ACHN (cell line): ENCODE data around the gene ZNF524.

Experiments
- DNase-seq: peaks from one replicate; pipeline ENCODE4 v3.0.0-alpha.2; 2015
- in situ Hi-C: cut with HindIII; loops from 2 replicates; pipeline ENCODE4 v1.10.0; 2017; ENCODE audit warnings: low sequenced_read_pairs, low pct_ligation_motif_present, low pct_unique_long_range_greater_than_20kb

Gene ZNF524

GRCh38 chr19:55626350-55626749 lies 26.3 kb downstream of the ZNF524 start:
- in situ Hi-C loops: loop anchor here (10.0 kb wide), 1 partner anchor 112 kb away; no protein-coding TSS in a partner anchor
- DNase-seq: no peak

- in situ Hi-C loops: no loop called here
- DNase-seq: peak; percentile 90
Observed at GRCh38 chr19:55632463-55632834, 32.4 kb downstream of the ZNF524 start.

DNA sequence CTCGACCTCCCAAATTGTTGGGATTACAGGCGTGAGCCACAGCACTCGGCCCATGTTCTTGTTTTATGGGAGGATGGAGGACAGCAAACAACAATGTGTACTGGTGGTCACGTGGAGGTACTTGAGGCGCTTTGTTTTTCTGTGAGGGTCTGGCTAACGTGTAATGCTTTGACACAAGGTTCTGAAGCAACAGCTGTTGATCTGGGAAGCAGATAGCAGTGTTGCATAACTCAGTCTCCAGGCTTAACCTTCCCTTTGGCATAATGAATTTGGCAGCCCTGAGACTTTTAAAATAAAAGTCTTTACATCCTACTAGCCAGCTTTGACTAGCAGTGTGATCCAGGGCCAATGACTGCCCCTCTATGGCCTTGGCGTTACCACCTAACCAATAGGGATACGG lies 33.8 kb downstream of the ZNF524 start:
- DNase-seq: no peak
- in situ Hi-C loops: no loop called here

- in situ Hi-C loops: no loop called here
- no peak for DNase-seq
Observed at GRCh38 chr19:55635334-55635717, 35.2 kb downstream of the ZNF524 start.

DNA sequence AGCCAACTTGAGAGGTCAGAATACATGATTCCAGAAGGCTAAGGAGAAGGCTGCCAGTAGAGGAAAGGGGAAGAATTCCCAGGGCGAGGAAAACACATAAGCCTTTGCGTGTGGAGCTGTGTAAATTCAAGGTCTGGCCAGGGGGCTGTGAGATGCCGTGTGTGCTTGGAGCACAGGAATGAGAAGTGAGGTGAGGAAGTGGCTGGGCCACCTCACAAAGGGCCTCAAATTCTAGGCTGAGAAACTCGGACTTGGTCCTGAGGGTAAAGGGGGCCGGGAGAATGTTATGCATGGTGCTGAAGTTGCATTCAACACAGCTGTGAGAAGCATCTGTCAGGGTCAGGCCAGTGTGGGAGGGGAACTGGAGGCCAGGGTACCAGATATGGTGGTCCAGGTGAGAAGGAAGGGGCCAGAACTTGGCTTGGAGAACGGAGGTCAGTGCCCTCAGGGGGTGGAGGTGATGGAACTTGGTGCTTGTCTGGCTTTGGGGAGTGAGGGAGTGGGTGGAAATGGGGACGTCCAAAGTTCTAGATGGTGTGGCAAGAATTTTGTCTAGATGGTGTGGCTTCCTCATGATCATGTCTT lies 35.9 kb downstream of the ZNF524 start:
- DNase-seq: no peak
- in situ Hi-C loops: no loop called here

DNA sequence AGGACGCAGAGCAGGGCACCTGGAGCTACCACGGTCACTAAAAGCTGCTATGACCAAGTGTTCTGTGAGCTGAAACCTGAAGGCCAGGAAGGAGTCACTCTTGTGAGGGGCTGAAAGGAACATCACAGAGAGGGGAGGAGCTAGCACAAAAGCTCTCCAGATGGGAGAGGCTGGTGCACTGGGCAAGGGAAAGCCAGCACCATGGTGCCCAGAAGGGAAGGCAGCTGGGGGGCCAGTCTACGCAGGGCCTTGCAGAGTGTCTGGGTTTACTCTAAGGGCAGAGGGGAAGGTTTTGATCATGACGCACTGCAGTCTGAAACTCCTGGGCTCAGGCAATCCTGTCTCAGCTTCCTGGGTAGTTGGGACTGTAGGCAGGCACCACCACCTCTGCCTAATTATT lies 36.6 kb downstream of the ZNF524 start:
- in situ Hi-C loops: no loop called here
- DNase-seq: no peak

DNA sequence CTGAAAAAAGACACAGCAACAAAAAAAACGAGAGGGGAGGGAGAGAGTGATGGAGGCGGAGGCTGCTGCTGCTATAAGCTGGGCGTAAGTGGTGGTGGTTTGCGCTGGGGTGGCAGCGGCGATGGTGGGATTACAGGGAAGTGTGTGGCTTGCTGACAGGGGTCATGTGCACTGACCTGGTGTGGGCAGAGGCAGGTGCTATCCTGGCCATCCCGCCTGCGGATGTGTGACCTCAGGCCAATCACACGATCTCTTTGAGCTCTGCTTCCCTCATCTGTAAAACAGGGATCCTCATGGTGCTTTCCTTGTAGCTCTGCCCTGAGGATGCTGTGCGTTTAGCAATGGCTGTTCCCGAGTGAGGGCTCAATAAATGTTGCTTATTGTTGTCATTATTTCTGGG lies 37.4 kb downstream of the ZNF524 start:
- in situ Hi-C loops: no loop called here
- no peak for DNase-seq

GRCh38 chr19:55638864-55639359 lies 38.8 kb downstream of the ZNF524 start:
- in situ Hi-C loops: no loop called here

GRCh38 chr19:55640043-55640576 lies 40.0 kb downstream of the ZNF524 start:
- DNase-seq: no peak
- in situ Hi-C loops: no loop called here

More at GRCh38 chr19:55638864-55639359, 38.8 kb downstream of the ZNF524 start:
- peak; percentile 50 for DNase-seq

DNA sequence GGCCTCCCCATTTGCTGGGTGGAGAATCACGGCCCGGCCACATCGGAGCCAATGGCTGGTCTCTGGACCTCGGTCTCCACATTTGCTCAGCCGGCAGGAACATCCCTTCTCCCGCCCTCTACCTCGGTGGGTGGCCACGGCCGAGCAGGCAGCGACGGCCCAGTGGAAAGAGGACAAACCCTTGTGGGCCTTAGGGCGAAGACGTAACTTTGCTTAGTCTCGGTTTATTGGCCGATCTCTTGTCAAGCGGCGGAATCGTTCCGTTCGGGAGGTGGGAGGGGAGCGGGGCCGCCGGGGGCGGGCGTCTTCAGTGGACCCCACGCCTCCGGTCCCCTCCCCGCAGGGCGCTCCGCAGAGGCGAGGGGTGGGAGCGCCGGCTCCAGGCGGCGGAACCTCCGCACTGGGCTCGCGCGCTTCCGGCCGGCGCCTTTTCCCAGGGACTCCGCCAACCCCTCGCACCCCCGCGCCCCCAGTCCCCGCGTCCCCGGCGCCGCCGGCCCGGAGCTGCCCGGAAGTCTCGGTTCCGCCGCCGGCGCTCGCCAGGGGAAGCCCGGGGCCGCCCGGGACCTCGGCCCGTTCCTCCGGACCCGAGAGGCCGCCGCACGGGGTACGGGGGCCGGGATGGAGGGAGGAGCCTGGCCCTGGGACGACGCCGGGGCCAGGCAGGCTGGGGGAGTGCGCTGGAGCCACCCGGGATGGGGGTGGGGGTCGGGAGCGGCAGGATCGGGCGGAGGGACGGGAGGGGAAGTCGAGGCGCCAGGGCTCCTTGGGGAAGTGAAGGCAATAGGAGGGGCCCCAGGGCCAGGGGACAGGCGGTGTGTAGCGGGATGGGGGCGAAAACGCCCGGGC lies 40.7 kb downstream of the ZNF524 start, which contains the start of gene ZNF580:
TSS of gene ZNF580 (plus strand) at position 426 of the 849 bp plus-strand sequence. CDS start 1,507 bp downstream, outside the sequence.
- DNase-seq: peak; percentile 72
- in situ Hi-C loops: no loop called here

GRCh38 chr19:55641426-55642152 lies 41.5 kb downstream of the ZNF524 start:
- no peak for DNase-seq
- in situ Hi-C loops: no loop called here

DNA sequence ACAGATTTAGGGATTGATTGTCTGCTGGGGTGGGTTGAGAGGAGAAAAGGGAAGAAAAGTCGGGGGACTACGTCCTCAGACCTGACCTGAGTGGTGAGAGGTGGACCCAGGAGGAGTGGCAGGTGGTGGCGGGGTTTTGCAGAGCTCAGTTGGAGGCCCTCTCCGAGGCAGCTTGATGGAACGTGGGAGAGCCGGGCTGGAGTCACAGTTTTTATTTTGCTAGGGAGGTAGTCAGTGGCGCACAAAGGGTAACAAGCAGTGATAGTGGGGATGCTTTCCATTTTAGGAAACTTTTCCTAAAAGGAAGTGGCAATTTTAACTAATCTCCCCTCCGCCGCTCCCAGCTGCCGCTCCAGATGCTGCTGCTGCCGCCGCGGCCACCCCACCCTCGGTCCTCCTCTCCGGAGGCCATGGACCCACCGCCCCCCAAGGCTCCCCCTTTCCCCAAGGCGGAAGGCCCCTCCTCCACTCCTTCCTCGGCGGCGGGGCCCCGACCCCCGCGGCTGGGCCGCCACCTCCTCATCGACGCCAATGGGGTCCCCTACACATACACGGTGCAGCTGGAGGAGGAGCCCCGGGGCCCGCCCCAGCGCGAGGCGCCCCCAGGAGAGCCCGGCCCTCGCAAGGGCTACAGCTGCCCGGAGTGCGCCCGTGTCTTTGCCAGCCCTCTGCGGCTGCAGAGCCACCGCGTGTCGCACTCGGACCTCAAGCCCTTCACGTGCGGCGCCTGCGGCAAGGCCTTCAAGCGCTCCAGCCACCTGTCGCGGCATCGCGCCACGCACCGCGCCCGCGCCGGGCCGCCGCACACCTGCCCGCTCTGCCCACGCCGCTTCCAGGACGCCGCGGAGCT lies 42.3 kb downstream of the ZNF524 start:
- no peak for DNase-seq
- in situ Hi-C loops: no loop called here

DNA sequence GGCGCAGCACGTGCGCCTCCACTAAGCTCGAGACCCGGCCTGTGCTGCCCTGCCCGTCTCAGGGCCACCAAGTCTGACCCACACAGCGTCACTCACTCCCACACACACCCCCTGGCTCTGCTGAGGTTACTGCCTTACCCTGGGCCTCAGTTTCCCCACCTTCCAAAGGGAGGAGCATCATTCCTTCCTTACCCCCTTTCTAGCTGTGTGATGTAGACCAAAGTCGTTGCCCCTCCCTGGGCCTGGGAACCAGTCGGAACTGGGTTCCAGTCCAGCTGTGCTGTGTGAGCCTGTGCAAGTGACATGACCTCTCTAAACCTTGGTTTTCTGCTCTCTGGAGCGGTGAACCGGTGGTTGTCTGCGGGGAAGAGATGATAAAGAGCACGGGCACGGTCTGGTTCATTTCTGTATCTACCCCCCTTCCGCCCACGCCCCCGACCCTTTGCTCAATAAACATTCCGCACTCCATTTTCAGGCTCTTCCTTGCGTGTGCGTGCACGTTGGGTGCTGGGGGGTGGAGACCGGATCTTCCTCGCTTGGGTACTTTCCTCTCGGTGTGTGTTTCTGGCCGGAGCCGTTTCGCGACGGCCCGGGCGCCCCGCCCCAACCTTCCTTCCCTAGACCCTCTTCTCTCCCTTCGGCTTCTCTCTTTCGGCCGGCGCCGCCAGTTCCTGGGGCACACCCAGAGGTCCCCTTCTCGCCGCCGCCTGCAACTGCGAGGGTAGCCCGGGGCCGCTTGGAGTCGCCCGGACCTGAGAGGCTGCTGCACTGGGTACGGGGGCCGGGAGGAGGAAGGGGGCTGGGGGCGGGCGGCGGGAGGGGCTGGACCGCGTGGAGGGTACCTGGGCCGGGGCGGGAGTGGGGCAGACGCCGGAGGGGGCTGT lies 43.2 kb downstream of the ZNF524 start, which contains the start of gene ZNF581:
TSS of gene ZNF581 (plus strand) at position 647 of the 884 bp plus-strand sequence. CDS start 923 bp downstream, outside the sequence.
- in situ Hi-C loops: no loop called here
- peak; percentile 69 for DNase-seq

DNA sequence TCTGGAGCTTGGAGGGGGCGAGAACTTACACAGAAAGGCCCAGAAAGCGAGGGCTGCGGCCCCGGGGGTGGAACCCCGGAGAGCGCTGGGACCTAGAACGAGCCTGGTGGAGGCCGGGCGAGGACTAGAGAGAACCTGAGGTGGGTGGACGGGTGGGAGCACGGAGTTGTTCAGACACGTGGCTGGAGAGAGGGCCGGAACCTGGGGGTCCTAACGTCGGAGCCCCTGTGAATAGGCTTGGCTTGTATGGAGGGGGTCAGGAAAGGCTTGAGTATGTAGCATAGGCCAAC lies 43.7 kb downstream of the ZNF524 start:
- DNase-seq: no peak
- in situ Hi-C loops: no loop called here

- no peak for DNase-seq
- in situ Hi-C loops: no loop called here
Observed at GRCh38 chr19:55644191-55644833, 44.2 kb downstream of the ZNF524 start.

DNA sequence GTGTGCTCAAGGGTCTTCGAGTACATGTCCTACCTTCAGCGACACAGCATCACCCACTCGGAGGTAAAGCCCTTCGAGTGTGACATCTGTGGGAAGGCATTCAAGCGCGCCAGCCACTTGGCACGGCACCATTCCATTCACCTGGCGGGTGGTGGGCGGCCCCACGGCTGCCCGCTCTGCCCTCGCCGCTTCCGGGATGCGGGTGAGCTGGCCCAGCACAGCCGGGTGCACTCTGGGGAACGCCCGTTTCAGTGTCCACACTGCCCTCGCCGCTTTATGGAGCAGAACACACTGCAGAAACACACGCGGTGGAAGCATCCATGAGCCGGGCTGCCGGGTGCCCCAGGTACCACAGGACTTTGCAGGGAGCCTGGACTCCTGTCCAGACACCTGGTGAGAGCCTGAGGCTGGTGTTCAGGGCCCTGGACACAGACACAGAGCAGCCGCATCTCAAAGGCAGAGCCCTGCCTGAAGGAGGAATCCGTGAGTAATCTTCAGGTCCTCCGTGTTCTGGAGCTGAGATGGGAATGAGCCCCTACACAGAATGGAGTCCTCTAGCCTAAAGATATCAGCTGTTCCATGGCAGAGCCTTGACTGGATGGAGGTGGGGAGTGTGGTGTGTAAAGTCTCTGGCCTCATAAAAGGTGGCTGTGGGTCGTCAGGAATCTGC lies 44.9 kb downstream of the ZNF524 start:
- DNase-seq: no peak
- in situ Hi-C loops: no loop called here
